ENCODE measurements around the gene FRMD1.

DNA sequence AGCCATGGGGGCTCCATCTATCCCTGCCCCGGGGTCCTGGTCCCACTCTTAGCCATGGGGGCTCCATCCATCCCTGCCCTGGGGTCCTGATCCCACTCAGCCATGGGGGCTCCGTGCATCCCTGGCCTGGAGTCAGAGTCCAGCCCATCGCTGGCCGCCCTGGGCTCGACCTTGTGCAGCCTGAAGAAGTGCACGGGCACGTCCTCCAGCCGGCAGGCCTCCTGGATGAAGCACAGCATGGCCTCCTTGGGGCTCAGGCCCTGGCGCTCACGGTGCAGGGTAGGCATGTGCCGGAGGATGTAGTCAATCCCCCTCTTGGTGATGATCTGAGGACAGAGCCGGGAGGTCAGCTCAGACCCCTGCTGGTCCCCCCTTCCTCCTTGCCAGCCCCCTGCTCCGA, 15.6 kb downstream of the FRMD1 start:
- no peak for TF ChIP-seq POLR2AphosphoS5 (IDR thresholded peaks at IDR 0.05)
- TF ChIP-seq, protein P1, sequence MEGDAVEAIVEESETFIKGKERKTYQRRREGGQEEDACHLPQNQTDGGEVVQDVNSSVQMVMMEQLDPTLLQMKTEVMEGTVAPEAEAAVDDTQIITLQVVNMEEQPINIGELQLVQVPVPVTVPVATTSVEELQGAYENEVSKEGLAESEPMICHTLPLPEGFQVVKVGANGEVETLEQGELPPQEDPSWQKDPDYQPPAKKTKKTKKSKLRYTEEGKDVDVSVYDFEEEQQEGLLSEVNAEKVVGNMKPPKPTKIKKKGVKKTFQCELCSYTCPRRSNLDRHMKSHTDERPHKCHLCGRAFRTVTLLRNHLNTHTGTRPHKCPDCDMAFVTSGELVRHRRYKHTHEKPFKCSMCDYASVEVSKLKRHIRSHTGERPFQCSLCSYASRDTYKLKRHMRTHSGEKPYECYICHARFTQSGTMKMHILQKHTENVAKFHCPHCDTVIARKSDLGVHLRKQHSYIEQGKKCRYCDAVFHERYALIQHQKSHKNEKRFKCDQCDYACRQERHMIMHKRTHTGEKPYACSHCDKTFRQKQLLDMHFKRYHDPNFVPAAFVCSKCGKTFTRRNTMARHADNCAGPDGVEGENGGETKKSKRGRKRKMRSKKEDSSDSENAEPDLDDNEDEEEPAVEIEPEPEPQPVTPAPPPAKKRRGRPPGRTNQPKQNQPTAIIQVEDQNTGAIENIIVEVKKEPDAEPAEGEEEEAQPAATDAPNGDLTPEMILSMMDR (IDR thresholded peaks at IDR 0.05): no peak
- TF ChIP-seq POLR2A (IDR thresholded peaks at IDR 0.05): no peak
